Esophagus squamous epithelium (tissue), 4 donors: Measurements from ENCODE around the gene COL20A1.

Experiments used
- CTCF ChIP-seq, 6 experiments: fragments of 450-650 bp in 4 of 6; fragments of 200-600 bp in 2 of 6; sonication (generic) in 2 of 6; IDR thresholded peaks; one replicate each; pipeline ENCODE4 v1.5.1; 2016 to 2019; ENCODE audit warnings: antibody characterized with exemption in 6 of 6, mild to moderate bottlenecking in 4 of 6, moderate library complexity in 4 of 6
- POLR2A ChIP-seq, 4 donors: fragments of 450-650 bp; IDR thresholded peaks; one replicate each; pipeline ENCODE4 v1.6.1; 2017; ENCODE audit warnings: antibody characterized with exemption in 4 of 4, mild to moderate bottlenecking in 4 of 4, moderate library complexity in 3 of 4

GRCh38 chr20:63312690-63313348 lies 19.8 kb downstream of the COL20A1 start:
- no peak for TF ChIP-seq CTCF (IDR thresholded peaks at IDR 0.05)
- no peak for TF ChIP-seq POLR2A (IDR thresholded peaks at IDR 0.05)
